Ovary (tissue), 10 donors: Measurements from ENCODE around the gene NAGS. TPM values are rescaled to one million over a fixed set of nuclear protein-coding genes. Genes with fewer than 3 reads are reported as not detected.
"Not testable (repeated sequence)": the region's sequence is repeated elsewhere in the genome, so short reads cannot be mapped to it uniquely, and the experiment has no call there.

ENCODE experiments used
- DNase-seq, 5 donors: peaks; one replicate each; pipeline ENCODE4 v3.0.0-alpha.2; 2019 to 2020
- H3K27ac ChIP-seq, 2 donors: fragments of 200-600 bp; one replicate each; pipeline versions ENCODE4 v1.5.1 to v1.8.0; 2019 to 2022
- H3K27me3 ChIP-seq: fragments of 200-600 bp; one replicate; pipeline ENCODE4 v1.8.0; 2022
- H3K36me3 ChIP-seq: fragments of 200-600 bp; sonication (generic); one replicate; pipeline ENCODE4 v1.5.1; 2019
- H3K4me1 ChIP-seq: one replicate; pipeline ENCODE4 v1.8.1; 2013; ENCODE audit warnings: mild to moderate bottlenecking, moderate library complexity; ENCODE audit not compliant: insufficient read depth
- H3K4me3 ChIP-seq: fragments of 200-600 bp; sonication (generic); one replicate; pipeline ENCODE4 v1.5.1; 2017
- H3K9me3 ChIP-seq, 2 donors: fragments of 200-600 bp in 1 of 2; sonication (generic) in 1 of 2; one replicate each; pipeline versions ENCODE4 v1.5.1 to v1.8.1; 2013 to 2019; ENCODE audit warnings: mild to moderate bottlenecking in 1 of 2, moderate library complexity in 1 of 2
- EP300 ChIP-seq: sonication (generic); formaldehyde crosslinking; IDR thresholded peaks from one replicate; pipeline ENCODE4 v1.6.1; 2017; ENCODE audit warnings: antibody characterized with exemption
- POLR2A ChIP-seq: fragments of 450-650 bp; IDR thresholded peaks from one replicate; pipeline ENCODE4 v1.6.1; 2017; ENCODE audit warnings: antibody characterized with exemption, mild to moderate bottlenecking, moderate library complexity
- WGBS, 3 donors: extraction: QIAGEN DNeasy Blood & Tissue Kit in 1 of 3; methylation state at CpG; one replicate each; pipeline versions ENCODE4 v1.1.5 to v1.1.7; 2013 to 2017; 5-methylcytosine and 5-hydroxymethylcytosine counted together
- intact Hi-C, 4 donors: fragments of 100-400 bp; cut with DNase I; formaldehyde crosslinking; loops; one replicate each; pipeline versions ENCODE4 v1.11.0 to v1.15.1; 2022 to 2023
- long read RNA-seq, 3 donors: library from polyadenylated mRNA in 2 of 3; unstranded in 2 of 3; transcript quantifications; one replicate each; pipeline ENCODE4 v2.0.0 and lab custom pipeline, GENCODE V29; 2021 to 2026
- polyA plus RNA-seq, 2 donors: library from polyadenylated mRNA; stranded (reverse); fragments of 200-250 nt in 1 of 2; fragments of 350-450 nt in 1 of 2; fragmentation: Illumina TruSeq in 1 of 2; extraction: RNeasy Lipid Tissue Mini Kit (QIAGEN cat#74804) in 1 of 2; gene quantifications; one replicate each; pipeline ENCODE4 v1.2.3, GENCODE V29; 2013 to 2014
- total RNA-seq, 7 donors: library from RNA; depleted of rRNA in 2 of 7; stranded (reverse); fragments of >200 nt in 2 of 7; fragmentation: NEBNext Ultra II Directional in 3 of 7; extraction: Animal tissue kit (Norgen Biotek cat#: 25700) in 3 of 7; gene quantifications; one replicate each; pipeline versions ENCODE4 v1.1.0 to v1.2.4, GENCODE V29; 2016 to 2023
- TF ChIP-seq, protein P1 (sequence below), 3 donors: fragments of 450-650 bp in 2 of 3; fragments of 200-600 bp in 1 of 3; IDR thresholded peaks; one replicate each; pipeline versions ENCODE4 v1.5.1 to v1.8.0; 2016 to 2022; ENCODE audit warnings: antibody characterized with exemption in 3 of 3, mild to moderate bottlenecking in 1 of 3
- donor health status: DM: no; HTN: no; CAD: no; lungs with moderate emphysema.
- donor health status: DM: no; HTN: no; CAD: no.
- donor health status: Bipolar disorder and iron deficiency.
- donor health status: DM: yes; HTN: yes; CAD: no.
- donor health status: DM: no; HTN: no; CAD: no.
- donor health status: DM: yes; HTN: yes; CAD: no.

The NAGS gene, protein sequence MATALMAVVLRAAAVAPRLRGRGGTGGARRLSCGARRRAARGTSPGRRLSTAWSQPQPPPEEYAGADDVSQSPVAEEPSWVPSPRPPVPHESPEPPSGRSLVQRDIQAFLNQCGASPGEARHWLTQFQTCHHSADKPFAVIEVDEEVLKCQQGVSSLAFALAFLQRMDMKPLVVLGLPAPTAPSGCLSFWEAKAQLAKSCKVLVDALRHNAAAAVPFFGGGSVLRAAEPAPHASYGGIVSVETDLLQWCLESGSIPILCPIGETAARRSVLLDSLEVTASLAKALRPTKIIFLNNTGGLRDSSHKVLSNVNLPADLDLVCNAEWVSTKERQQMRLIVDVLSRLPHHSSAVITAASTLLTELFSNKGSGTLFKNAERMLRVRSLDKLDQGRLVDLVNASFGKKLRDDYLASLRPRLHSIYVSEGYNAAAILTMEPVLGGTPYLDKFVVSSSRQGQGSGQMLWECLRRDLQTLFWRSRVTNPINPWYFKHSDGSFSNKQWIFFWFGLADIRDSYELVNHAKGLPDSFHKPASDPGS
- total RNA-seq (1 to 10 TPM in 5 of 7 donors, under 1 TPM in 2; 0.33 to 1.6 (median 1.3) TPM), polyA plus RNA-seq (1 to 10 TPM in 1 of 2 donors, under 1 TPM in 1; 0.42 to 1.7 TPM)
- long read RNA-seq, donor 1, partial matches to known transcripts: 1 of 4 reads
- long read RNA-seq, donor 1, other reads (novel, unspliced or antisense): 3 of 4 reads
- long read RNA-seq, donor 2: 0 reads
- long read RNA-seq, donor 3, partial matches to known transcripts: 1 of 2 reads
- long read RNA-seq, donor 3, other reads (novel, unspliced or antisense): 0 of 2 reads

DNA sequence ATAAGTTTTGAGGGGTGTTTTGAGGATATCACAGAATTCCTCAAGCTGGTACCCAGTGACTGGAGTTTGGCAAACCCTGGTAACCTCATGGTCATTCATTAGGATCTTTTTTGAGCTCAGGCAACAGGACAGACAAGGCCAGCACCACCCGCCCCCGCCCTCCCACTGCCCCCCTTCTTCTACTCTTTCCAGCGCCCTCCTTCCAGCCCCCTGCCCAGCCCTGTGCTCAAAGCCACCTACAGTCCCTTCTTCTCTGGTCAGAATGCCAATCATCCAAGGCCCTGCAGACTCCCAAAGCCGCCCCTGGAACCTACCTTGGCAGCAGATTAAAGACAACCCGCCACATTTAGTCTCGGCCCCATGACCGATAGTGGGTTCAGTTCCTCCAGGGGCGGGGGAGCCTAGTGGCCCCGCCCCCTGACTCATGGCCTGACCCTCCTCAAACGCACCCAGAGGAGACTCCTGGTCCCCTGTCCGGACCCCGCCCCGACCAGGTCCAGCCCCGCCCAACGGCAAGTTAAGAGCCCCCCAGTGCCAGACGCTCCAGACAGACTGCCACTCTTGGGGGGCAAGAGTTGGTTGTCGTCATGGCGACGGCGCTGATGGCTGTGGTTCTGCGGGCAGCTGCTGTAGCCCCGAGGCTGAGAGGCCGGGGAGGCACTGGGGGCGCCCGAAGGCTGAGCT is at the start of gene NAGS:
TSS of gene NAGS (plus strand) at position 546 of the 684 bp plus-strand sequence. CDS start at position 588, 42 bp downstream.
- peak in 4 of 5 donors; percentile 24 to 44 (median 36) for DNase-seq
- Histone ChIP-seq H3K4me1 (peaks cover 10% of the 10 kb centered on the region), H3K4me3 (no peak within 1 kb of the TSS), H3K36me3 (no peaks in the 10 kb centered on the region), H3K27me3 (peaks cover 2% of the 10 kb centered on the region), H3K9me3 (no peaks in the 10 kb centered on the region), H3K27ac (no peak within 1 kb of the TSS)
- intact Hi-C loops: no loop called here
- TF ChIP-seq, protein P1, sequence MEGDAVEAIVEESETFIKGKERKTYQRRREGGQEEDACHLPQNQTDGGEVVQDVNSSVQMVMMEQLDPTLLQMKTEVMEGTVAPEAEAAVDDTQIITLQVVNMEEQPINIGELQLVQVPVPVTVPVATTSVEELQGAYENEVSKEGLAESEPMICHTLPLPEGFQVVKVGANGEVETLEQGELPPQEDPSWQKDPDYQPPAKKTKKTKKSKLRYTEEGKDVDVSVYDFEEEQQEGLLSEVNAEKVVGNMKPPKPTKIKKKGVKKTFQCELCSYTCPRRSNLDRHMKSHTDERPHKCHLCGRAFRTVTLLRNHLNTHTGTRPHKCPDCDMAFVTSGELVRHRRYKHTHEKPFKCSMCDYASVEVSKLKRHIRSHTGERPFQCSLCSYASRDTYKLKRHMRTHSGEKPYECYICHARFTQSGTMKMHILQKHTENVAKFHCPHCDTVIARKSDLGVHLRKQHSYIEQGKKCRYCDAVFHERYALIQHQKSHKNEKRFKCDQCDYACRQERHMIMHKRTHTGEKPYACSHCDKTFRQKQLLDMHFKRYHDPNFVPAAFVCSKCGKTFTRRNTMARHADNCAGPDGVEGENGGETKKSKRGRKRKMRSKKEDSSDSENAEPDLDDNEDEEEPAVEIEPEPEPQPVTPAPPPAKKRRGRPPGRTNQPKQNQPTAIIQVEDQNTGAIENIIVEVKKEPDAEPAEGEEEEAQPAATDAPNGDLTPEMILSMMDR (IDR thresholded peaks at IDR 0.05): no peak
- TF ChIP-seq POLR2A: no peak
- TF ChIP-seq EP300: no peak
- WGBS, 3 donors: 6 to 8% (median 8%) methylated on average over 23 to 25 of the region's 25 CpGs

DNA sequence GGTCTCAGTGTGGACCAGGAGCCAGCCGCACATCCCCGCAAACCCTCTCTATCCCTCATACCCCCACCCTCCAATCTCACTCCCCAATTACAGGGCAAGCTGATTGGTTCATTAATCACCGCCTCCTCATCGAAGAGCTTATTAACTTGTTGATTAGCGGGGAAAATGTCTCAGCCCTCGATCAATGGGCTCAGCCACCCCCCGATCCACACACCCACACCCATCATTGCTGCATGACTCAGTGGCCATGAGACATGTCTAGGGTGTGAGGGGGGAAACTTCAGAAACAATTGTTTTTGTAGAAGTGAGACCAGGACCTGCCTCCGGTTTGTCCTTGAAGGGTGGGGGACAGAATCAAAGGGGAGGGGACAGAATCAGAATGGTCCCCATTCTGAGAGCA is 48.2 kb upstream of the NAGS start:
- Histone ChIP-seq H3K4me1 (no peaks in the 10 kb centered on the region), H3K4me3 (no peak overlapping the region), H3K27me3 (no peaks in the 10 kb centered on the region), H3K27ac (no peak overlapping the region), H3K36me3 (no peaks in the 10 kb centered on the region), H3K9me3 (no peaks in the 10 kb centered on the region)
- intact Hi-C loops: no loop called here
- TF ChIP-seq POLR2A (no peak), EP300 (no peak)
- TF ChIP-seq, protein P1 (IDR thresholded peaks at IDR 0.05): no peak
- 75 to 76% (median 75%) methylated on average over 7 to 8 of the region's 8 CpGs for WGBS, 3 donors
- DNase-seq: no peak

DNA sequence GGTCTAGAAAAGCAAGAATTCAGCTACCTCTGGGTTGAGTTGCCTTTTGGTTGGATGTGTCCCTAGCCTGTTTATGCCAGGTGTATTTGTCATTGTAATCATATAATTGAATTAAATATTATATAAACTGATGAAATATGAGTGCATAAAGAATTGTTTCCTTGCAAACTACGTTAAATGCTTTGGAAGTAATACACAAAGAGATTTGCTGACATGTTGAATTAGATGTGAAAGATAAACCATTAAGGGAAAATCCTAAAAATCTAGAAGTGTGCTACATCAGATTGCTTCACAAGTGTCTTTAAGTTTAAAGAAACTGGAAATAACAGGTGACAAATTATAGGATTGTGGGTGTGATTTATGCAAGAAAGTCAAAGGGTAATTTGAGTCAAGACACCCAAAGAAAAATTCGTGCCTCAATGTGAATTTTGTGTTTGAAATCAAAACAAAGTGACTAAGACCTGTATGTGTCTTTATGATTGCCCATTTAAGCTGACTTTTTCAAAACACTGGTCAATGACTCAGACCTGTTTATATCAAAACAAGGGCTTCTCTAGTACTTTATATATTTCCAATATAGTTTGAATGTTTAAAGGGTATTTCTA is 45.6 kb upstream of the NAGS start:
- Histone ChIP-seq H3K9me3 (no peaks in the 10 kb centered on the region), H3K27ac (no peak overlapping the region), H3K36me3 (no peaks in the 10 kb centered on the region), H3K27me3 (no peaks in the 10 kb centered on the region), H3K4me3 (no peak overlapping the region), H3K4me1 (no peaks in the 10 kb centered on the region)
- intact Hi-C loops: no loop called here
- no peak for DNase-seq
- TF ChIP-seq, protein P1 (IDR thresholded peaks at IDR 0.05): no peak
- TF ChIP-seq POLR2A (no peak), EP300 (no peak)
- 41 to 50% (median 45%) methylated on average over 2 of the region's 2 CpGs for WGBS, 3 donors

DNA sequence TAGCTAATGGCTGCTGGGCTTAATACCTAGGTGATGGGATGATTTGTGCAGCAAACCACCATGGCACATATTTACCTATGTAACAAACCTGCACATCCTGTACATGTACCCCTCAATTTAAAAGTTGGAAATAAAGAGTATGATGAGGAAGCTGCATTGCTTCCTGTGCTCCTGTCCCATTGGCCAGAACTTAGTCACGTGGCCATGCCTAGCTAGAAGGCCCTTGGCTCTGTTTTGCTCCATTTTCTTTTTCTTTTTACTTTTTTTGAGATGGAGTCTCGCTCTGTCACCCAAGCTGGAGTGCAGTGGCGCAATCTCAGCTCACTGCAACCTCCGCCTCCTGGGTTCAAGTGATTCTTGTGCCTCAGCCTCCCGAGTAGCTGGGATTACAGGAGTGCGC is 43.1 kb upstream of the NAGS start:
- H3K36me3 ChIP-seq, H3K27ac ChIP-seq, H3K4me3 ChIP-seq, intact Hi-C loops, H3K9me3 ChIP-seq, H3K4me1 ChIP-seq, H3K27me3 ChIP-seq, DNase-seq: not testable (repeated sequence)
- WGBS, 3 donors: 92 to 96% (median 93%) methylated on average over 6 of the region's 6 CpGs
